Adrenal gland (tissue), 19 donors: ENCODE data around the gene FUBP1. TPM values are rescaled to one million over a fixed set of nuclear protein-coding genes. Genes with fewer than 3 reads are reported as not detected.
A peak's percentile ranks its signal among the peaks of the same experiment; 100 is the strongest.
"Not testable (repeated sequence)": the region's sequence is repeated elsewhere in the genome, so short reads cannot be mapped to it uniquely, and the experiment has no call there.

Experiments
- DNase-seq, 7 donors: peaks; one replicate each; pipeline ENCODE4 v3.0.0-alpha.2; 2019 to 2020
- H3K27ac ChIP-seq, 5 donors: fragments of 200-600 bp; sonication (generic) in 4 of 5; 1 replicate in 3 of 5; 2 replicates in 2 of 5; pipeline versions ENCODE4 v1.5.1 to v1.8.0; 2016 to 2020; ENCODE audit warnings: mild to moderate bottlenecking in 1 of 5
- H3K27me3 ChIP-seq: fragments of 200-600 bp; 2 replicates; pipeline ENCODE4 v1.8.0; 2021
- H3K36me3 ChIP-seq, 2 donors: fragments of 200-600 bp; replicated peaks in 1 of 2; 1 replicate in 1 of 2; 2 replicates in 1 of 2; pipeline versions ENCODE4 v1.5.1 to v1.8.0; 2018 to 2022
- H3K4me1 ChIP-seq, 2 donors: fragments of 200-600 bp; replicated peaks in 1 of 2; 1 replicate in 1 of 2; 2 replicates in 1 of 2; pipeline versions ENCODE4 v1.5.1 to v1.8.0; 2018 to 2021
- H3K4me3 ChIP-seq, 4 donors: fragments of 200-600 bp; sonication (generic) in 3 of 4; one replicate each; pipeline ENCODE4 v1.5.1; 2016 to 2018
- H3K9me3 ChIP-seq, 3 donors: fragments of 200-600 bp; sonication (generic) in 1 of 3; replicated peaks in 1 of 3; 1 replicate in 2 of 3; 2 replicates in 1 of 3; pipeline versions ENCODE4 v1.5.1 to v1.8.0; 2016 to 2021
- CTCF ChIP-seq, 6 experiments: fragments of 450-650 bp in 4 of 6; fragments of 200-600 bp in 2 of 6; sonication (generic) in 1 of 6; IDR thresholded peaks; 1 replicate in 5 of 6; 2 replicates in 1 of 6; pipeline versions ENCODE4 v1.5.1 to v1.8.0; 2016 to 2021; ENCODE audit warnings: antibody characterized with exemption in 6 of 6, mild to moderate bottlenecking in 2 of 6, moderate library complexity in 1 of 6
- POLR2A ChIP-seq, 2 donors: fragments of 450-650 bp; IDR thresholded peaks; one replicate each; pipeline ENCODE4 v1.6.1; 2017; ENCODE audit warnings: antibody characterized with exemption in 2 of 2, mild to moderate bottlenecking in 2 of 2, moderate library complexity in 1 of 2
- WGBS, 4 donors: extraction: QIAGEN DNeasy Blood & Tissue Kit in 2 of 4; methylation state at CpG; one replicate each; pipeline versions ENCODE4 v1.1.5 to v1.1.7; 2013 to 2017; 5-methylcytosine and 5-hydroxymethylcytosine counted together
- intact Hi-C, 2 donors: fragments of 100-400 bp; cut with DNase I; formaldehyde crosslinking; loops; one replicate each; pipeline versions ENCODE4 v1.14.1 to v1.15.0; 2022 to 2023
- long read RNA-seq, 10 donors: library from polyadenylated mRNA in 3 of 10; unstranded in 2 of 10; stranded (forward) in 1 of 10; transcript quantifications; one replicate each; pipeline ENCODE4 v2.0.0 and lab custom pipeline, GENCODE V29; 2021 to 2026
- polyA plus RNA-seq, 3 donors: library from polyadenylated mRNA; stranded (reverse); fragments of 200-250 nt in 2 of 3; fragments of 350-450 nt in 1 of 3; fragmentation: Illumina TruSeq in 1 of 3; extraction: RNeasy Lipid Tissue Mini Kit (QIAGEN cat#74804) in 1 of 3; gene quantifications; one replicate each; pipeline ENCODE4 v1.2.3, GENCODE V29; 2013 to 2014
- total RNA-seq, 9 donors: library from RNA; depleted of rRNA in 4 of 9; stranded (reverse); fragments of >200 nt in 4 of 9; fragments of 120-200 nt in 1 of 9; fragmentation: NEBNext Ultra II Directional in 1 of 9; extraction: Animal tissue kit (Norgen Biotek cat#: 25700) in 1 of 9; gene quantifications; one replicate each; pipeline versions ENCODE4 v1.1.0 to v1.2.4, GENCODE V29; 2013 to 2023
- donor health status: healthy with polysubstance abuse.
- donor health status: Bipolar disorder and iron deficiency.
- donor health status: DM: yes; HTN: yes; CAD: no.
- donor health status: DM: no; HTN: no; CAD: no.
- donor health status: DM: no; HTN: no; CAD: no.
- donor health status: DM: yes; HTN: yes; CAD: no.

Gene FUBP1
- total RNA-seq, result 100 to 1,000 TPM in 5 of 9 donors, 10 to 100 TPM in 4; 65.8 to 169 (median 130) TPM
- polyA plus RNA-seq, result 100 to 1,000 TPM in 1 of 3 donors, 10 to 100 TPM in 2; 37.3 to 177 (median 59.2) TPM
- long read RNA-seq, donor 1, partial matches to known transcripts, result 108 of 134 reads
- long read RNA-seq, donor 1, other reads (novel, unspliced or antisense), result 21 of 134 reads
- long read RNA-seq, donor 2, transcript FUBP1-203 (20 exons, 2,378 nt), result major isoform, 5 of 9 reads
- long read RNA-seq, donor 2, partial matches to known transcripts, result 0 of 9 reads
- long read RNA-seq, donor 2, other reads (novel, unspliced or antisense), result 0 of 9 reads
- long read RNA-seq, donor 3, partial matches to known transcripts, result 6 of 8 reads
- long read RNA-seq, donor 3, other reads (novel, unspliced or antisense), result 0 of 8 reads
- long read RNA-seq, donor 4, transcript FUBP1-203 (20 exons, 2,378 nt), result major isoform, 6 of 31 reads
- long read RNA-seq, donor 4, partial matches to known transcripts, result 10 of 31 reads
- long read RNA-seq, donor 4, other reads (novel, unspliced or antisense), result 14 of 31 reads
- long read RNA-seq, donor 5, transcript FUBP1-203 (20 exons, 2,378 nt), result major isoform, 31 of 113 reads
- long read RNA-seq, donor 5, partial matches to known transcripts, result 4 of 113 reads
- long read RNA-seq, donor 5, other reads (novel, unspliced or antisense), result 78 of 113 reads
- long read RNA-seq, donor 6, partial matches to known transcripts, result 19 of 33 reads
- long read RNA-seq, donor 6, other reads (novel, unspliced or antisense), result 10 of 33 reads
- long read RNA-seq, donor 7, partial matches to known transcripts, result 5 of 11 reads
- long read RNA-seq, donor 7, other reads (novel, unspliced or antisense), result 0 of 11 reads
- long read RNA-seq, donor 8, transcript FUBP1-203 (20 exons, 2,378 nt), result major isoform, 7 of 21 reads
- long read RNA-seq, donor 8, partial matches to known transcripts, result 6 of 21 reads
- long read RNA-seq, donor 8, other reads (novel, unspliced or antisense), result 6 of 21 reads
- long read RNA-seq, donor 9, partial matches to known transcripts, result 182 of 227 reads
- long read RNA-seq, donor 9, other reads (novel, unspliced or antisense), result 34 of 227 reads
- long read RNA-seq, donor 10, partial matches to known transcripts, result 0 of 3 reads
- long read RNA-seq, donor 10, other reads (novel, unspliced or antisense), result 0 of 3 reads

- H3K4me3 ChIP-seq, result peak within 1 kb of the TSS; percentile 66 to 84 (median 69)
These were observed at the start of gene FUBP1 for GRCh38 chr1:77978969-77979876. Gene FUBP1 (minus strand): TSS chr1:77979072. CDS start chr1:77979004, 68 bp downstream.

GRCh38 chr1:78021134-78021533 lies 42.3 kb upstream of the FUBP1 start:
- H3K27ac ChIP-seq, DNase-seq, H3K4me3 ChIP-seq, intact Hi-C loops, H3K27me3 ChIP-seq, H3K36me3 ChIP-seq, H3K9me3 ChIP-seq, H3K4me1 ChIP-seq: not testable (repeated sequence)
- WGBS, 4 donors, result 89 to 100% (median 95%) methylated on average over 4 of the region's 4 CpGs

More at GRCh38 chr1:77978969-77979876, at the start of gene FUBP1:
- H3K27me3 ChIP-seq, result no peaks in the 10 kb centered on the region
- peak; percentile 95 to 99 (median 98) for DNase-seq
- WGBS, 4 donors, result 0 to 1% (median 0%) methylated on average over 38 to 57 of the region's 57 CpGs
- H3K27ac ChIP-seq, result peak within 1 kb of the TSS; percentile 84 to 99 (median 99)
- intact Hi-C loops, result loop anchor here (2.0 to 10.0 kb wide), 2 partner anchors 26 to 136 kb away; partner anchors contain the start of gene DNAJB4 (in 1 of the 2)
- TF ChIP-seq POLR2A (IDR thresholded peaks at IDR 0.05) (peak; percentile 87 to 96), CTCF (IDR thresholded peaks at IDR 0.05) (peak; percentile 45 to 88 (median 76))
- no peaks in the 10 kb centered on the region for H3K9me3 ChIP-seq
- H3K4me1 ChIP-seq, result peaks cover 24 to 57% of the 10 kb centered on the region in 2 donors
- H3K36me3 ChIP-seq, result no peaks in the 10 kb centered on the region

- H3K4me3 ChIP-seq, result no peak overlapping the region
- no peak for DNase-seq
- no peak for TF ChIP-seq CTCF (IDR thresholded peaks at IDR 0.05)
- no peak for TF ChIP-seq POLR2A (IDR thresholded peaks at IDR 0.05)
- H3K27me3 ChIP-seq, result no peaks in the 10 kb centered on the region
- intact Hi-C loops, result no loop called here
- 92 to 100% (median 96%) methylated on average over 1 of the region's 1 CpG for WGBS, 4 donors
- peaks cover 0 to 7% of the 10 kb centered on the region in 2 donors for H3K4me1 ChIP-seq
- H3K36me3 ChIP-seq, result peaks cover 0 to 22% of the 10 kb centered on the region in 2 donors
- H3K9me3 ChIP-seq, result no peaks in the 10 kb centered on the region
- H3K27ac ChIP-seq, result no peak overlapping the region
These were observed 40.2 kb upstream of the FUBP1 start for GRCh38 chr1:78019024-78019423.

- no peak overlapping the region for H3K4me3 ChIP-seq
- no peaks in the 10 kb centered on the region for H3K27me3 ChIP-seq
- H3K27ac ChIP-seq, result no peak overlapping the region
- peaks cover 0 to 35% of the 10 kb centered on the region in 2 donors for H3K36me3 ChIP-seq
- intact Hi-C loops, result no loop called here
- H3K4me1 ChIP-seq, result peaks cover 7 to 23% of the 10 kb centered on the region in 2 donors
- H3K9me3 ChIP-seq, result no peaks in the 10 kb centered on the region
- no peak for TF ChIP-seq POLR2A (IDR thresholded peaks at IDR 0.05)
- no peak for TF ChIP-seq CTCF (IDR thresholded peaks at IDR 0.05)
- no peak for DNase-seq
These were observed 36.3 kb upstream of the FUBP1 start for GRCh38 chr1:78015148-78015547.
